PC-3 (cell line): Measurements from ENCODE around the gene USP12.

Experiments
- CTCF ChIP-seq: fragments of 300-600 bp; sonication (generic); conservative IDR thresholded peaks from 2 replicates; pipeline ENCODE4 v1.5.1; 2017; ENCODE audit warnings: antibody characterized with exemption, low read depth, mild to moderate bottlenecking, low read length
- EZH2 ChIP-seq: fragments of 300-600 bp; sonication (generic); IDR thresholded peaks from one replicate; pipeline ENCODE4 v1.6.1; 2017; ENCODE audit warnings: antibody characterized with exemption, mild to moderate bottlenecking, low read length; ENCODE audit not compliant: unreplicated experiment

- TF ChIP-seq CTCF = no peak
- TF ChIP-seq EZH2 = no peak
These were observed 88.4 kb downstream of the USP12 start for GRCh38 chr13:27083183-27083582.
